ENCODE measurements around the gene SPATA20. TPM values are rescaled to one million over a fixed set of nuclear protein-coding genes. Genes with fewer than 3 reads are reported as not detected.

Gene SPATA20
- total RNA-seq, 1 donor from 2014 or later, result 58.1 TPM

GRCh38 chr17:50537721-50538548 lies 9.0 kb upstream of the SPATA20 start:
- no peak for TF ChIP-seq CTCF (IDR thresholded peaks at IDR 0.05)
- Mint-ChIP-seq H3K4me1 (ENCODE audit: unreplicated experiment) (peaks cover 22% of the 10 kb centered on the region), H3K27me3 (ENCODE audit: unreplicated experiment) (peaks cover 10% of the 10 kb centered on the region), H3K27ac (ENCODE audit: unreplicated experiment) (no peak overlapping the region), H3K36me3 (ENCODE audit: unreplicated experiment) (no peaks in the 10 kb centered on the region), H3K4me3 (ENCODE audit: unreplicated experiment) (no peak overlapping the region), H3K9me3 (ENCODE audit: unreplicated experiment) (no peaks in the 10 kb centered on the region)
- no peak for DNase-seq (ENCODE audit: extremely low spot score, unreplicated experiment)

GRCh38 chr17:50538549-50539410 lies 8.2 kb upstream of the SPATA20 start:
- no peak for TF ChIP-seq CTCF (IDR thresholded peaks at IDR 0.05)
- H3K4me3 Mint-ChIP-seq (ENCODE audit: unreplicated experiment), result no peak overlapping the region
- H3K36me3 Mint-ChIP-seq (ENCODE audit: unreplicated experiment), result no peaks in the 10 kb centered on the region
- no peak for DNase-seq (ENCODE audit: extremely low spot score, unreplicated experiment)
- peaks cover 15% of the 10 kb centered on the region for H3K4me1 Mint-ChIP-seq (ENCODE audit: unreplicated experiment)
- H3K27me3 Mint-ChIP-seq (ENCODE audit: unreplicated experiment), result peaks cover 1% of the 10 kb centered on the region
- no peak overlapping the region for H3K27ac Mint-ChIP-seq (ENCODE audit: unreplicated experiment)
- H3K9me3 Mint-ChIP-seq (ENCODE audit: unreplicated experiment), result no peaks in the 10 kb centered on the region

GRCh38 chr17:50539762-50540559 lies 7.0 kb upstream of the SPATA20 start:
- H3K36me3 Mint-ChIP-seq (ENCODE audit: unreplicated experiment), result no peaks in the 10 kb centered on the region
- no peak overlapping the region for H3K4me3 Mint-ChIP-seq (ENCODE audit: unreplicated experiment)
- H3K4me1 Mint-ChIP-seq (ENCODE audit: unreplicated experiment), result peaks cover 12% of the 10 kb centered on the region
- H3K27ac Mint-ChIP-seq (ENCODE audit: unreplicated experiment), result no peak overlapping the region
- no peaks in the 10 kb centered on the region for H3K27me3 Mint-ChIP-seq (ENCODE audit: unreplicated experiment)
- DNase-seq (ENCODE audit: extremely low spot score, unreplicated experiment), result no peak
- no peaks in the 10 kb centered on the region for H3K9me3 Mint-ChIP-seq (ENCODE audit: unreplicated experiment)
- no peak for TF ChIP-seq CTCF (IDR thresholded peaks at IDR 0.05)

- H3K9me3 Mint-ChIP-seq (ENCODE audit: unreplicated experiment), result no peaks in the 10 kb centered on the region
- no peaks in the 10 kb centered on the region for H3K27me3 Mint-ChIP-seq (ENCODE audit: unreplicated experiment)
- TF ChIP-seq CTCF (IDR thresholded peaks at IDR 0.05), result no peak
- H3K4me3 Mint-ChIP-seq (ENCODE audit: unreplicated experiment), result no peak overlapping the region
- no peak overlapping the region for H3K27ac Mint-ChIP-seq (ENCODE audit: unreplicated experiment)
- H3K36me3 Mint-ChIP-seq (ENCODE audit: unreplicated experiment), result no peaks in the 10 kb centered on the region
- no peak for DNase-seq (ENCODE audit: extremely low spot score, unreplicated experiment)
- peaks cover 12% of the 10 kb centered on the region for H3K4me1 Mint-ChIP-seq (ENCODE audit: unreplicated experiment)
Observed at GRCh38 chr17:50540560-50541401, 6.2 kb upstream of the SPATA20 start.
